Stimulated activated CD4-positive, alpha-beta T cell treated with anti-CD3 and anti-CD28 coated beads, Interleukin-2, amount 100 ng/mL, for 4 hours (primary cell): Measurements from ENCODE around the gene NGB.

ENCODE experiments used
- DNase-seq: peaks from one replicate; pipeline ENCODE4 v3.0.0-alpha.2; 2020; ENCODE audit warnings: low read depth

The NGB gene

DNA sequence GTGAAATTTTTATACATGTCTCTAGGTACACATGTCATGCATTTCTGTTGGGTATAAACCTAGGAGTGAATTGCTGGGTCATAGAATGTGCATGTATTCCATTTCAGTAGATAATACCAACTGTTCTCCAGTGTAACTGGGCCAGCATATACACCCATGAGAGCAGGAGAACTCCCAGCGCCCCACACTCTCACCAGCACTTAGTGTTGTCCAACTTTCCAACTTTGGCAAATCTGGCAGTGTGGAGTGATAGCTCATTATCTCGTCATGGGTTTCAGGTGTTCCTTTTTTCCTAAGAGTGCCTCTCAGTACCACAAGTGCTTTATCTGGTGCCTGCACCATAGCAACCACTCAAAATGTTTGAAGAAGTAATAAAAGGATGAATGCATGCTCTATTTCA is 40.1 kb downstream of the NGB start:
- DNase-seq = no peak

DNA sequence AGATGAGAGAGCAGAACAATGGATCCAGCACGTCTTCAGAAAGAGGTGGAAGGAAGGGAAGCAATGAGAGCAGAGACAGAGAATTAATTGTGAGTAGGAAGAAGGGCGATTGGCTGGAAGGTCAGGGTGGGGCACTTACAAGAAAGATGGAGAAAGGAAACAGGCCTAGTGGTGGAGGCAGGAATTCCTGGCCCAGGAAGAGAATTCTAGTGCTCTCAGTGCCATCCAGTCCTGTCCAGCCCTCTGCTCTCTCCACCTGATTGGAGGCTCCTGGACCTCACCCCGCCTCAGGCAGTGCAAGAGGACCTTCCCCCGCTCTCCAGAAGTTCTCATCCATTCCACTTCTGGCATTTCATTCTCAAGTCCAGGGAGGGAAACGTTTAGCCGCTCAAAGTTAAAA is 43.0 kb downstream of the NGB start:
- no peak for DNase-seq

DNA sequence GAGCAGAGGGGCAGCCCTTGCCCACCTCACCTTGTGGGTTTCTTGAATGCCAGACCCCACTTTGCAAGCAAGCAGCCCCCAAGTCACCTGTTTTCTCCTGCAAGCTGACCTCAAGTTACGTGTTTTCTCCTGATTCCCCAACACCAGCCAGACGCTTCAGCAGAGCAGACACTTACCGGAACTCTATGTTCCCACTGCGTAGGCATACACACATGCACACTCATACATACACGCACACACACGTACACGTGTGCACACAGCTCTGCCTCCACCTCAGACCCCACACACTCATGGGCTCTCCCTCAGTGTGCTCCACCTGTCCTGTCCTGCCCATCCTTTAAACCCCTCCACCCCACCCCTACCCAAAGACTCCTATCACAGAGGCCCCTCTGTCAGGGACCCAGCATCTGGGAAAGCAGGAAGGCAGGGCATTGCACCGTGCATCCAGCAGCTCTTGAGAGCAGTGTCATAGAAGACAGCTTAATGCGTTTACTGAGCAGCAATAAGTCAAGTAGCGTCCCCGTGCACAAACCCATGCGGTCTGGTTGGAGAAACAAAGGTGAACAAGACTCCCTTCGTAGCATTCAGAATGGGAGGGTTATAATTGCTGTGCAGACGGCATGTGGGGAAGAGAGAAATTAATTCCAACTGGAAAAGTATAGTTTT is 45.0 kb downstream of the NGB start:
- no peak for DNase-seq

DNA sequence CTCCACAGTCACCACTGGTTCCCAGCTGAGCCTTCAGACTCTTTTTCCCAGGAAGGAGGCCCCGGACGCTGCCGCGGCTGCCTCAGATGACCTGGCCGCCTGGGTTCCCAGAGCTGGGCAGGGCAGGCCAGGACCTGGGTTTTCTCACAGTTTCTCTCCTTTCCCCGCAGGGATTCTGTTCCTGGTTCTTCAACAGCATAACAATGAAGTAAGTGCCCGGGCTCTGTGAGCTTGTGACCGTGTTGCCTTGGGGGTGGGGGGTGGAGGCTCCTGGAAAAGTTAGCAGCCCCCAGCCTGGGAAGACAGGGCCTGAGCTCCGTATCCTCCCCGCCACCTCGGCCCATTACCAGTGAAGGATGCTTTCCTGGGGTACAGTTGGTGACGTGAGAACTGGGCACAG is 45.8 kb downstream of the NGB start:
- DNase-seq = no peak

DNA sequence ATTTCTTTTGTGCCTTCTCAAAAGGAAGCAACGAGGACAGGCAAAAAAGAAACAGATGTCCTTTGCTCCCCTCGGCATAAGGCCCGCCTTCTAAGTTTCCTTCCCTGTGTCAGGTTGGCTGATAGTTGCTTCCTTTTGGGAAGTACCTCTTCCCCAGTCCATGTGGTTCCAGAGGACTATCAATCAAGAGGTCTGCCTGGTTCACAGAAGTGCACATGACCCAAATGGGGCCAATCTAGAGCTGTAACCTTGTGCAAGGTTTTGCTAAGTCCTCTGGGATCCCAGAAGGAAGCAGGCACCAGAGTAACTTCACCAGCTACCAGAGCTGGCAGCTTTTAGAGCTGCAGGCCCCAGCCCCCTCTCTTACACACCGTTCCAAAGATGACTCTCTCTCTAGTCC is 46.8 kb downstream of the NGB start:
- DNase-seq = no peak

DNA sequence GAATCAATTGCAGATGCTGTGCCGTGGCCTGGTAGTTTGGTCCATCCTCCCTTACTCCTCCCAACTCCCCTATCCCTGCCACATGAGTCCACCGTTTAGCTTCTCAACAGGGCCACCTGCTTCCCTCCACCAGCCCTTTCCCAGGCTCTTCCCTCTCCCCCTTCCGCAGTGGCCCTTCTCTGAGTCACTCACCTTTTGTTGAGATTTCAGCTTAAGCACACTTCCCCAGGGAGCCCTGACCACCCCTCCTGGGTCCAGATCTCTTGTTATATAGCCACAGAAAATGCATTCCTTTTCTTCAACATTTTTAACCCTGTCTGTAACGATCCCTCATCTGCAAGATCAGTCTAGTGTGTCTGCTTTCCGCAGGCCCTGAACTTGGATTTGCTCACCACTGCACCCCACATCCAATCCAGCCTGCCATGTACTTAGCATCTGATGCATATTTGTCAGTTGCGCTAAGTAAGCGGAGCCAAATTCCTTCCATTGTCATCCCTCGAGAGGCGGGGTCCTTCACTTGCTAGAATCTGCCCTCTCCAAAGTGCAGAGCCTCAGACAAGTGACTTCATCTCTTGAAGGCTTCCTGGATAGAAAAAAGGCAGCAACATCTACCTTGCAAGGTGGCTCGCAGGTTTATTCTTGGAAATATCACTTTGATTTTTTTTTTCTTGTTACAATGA is 48.3 kb downstream of the NGB start:
- no peak for DNase-seq

DNA sequence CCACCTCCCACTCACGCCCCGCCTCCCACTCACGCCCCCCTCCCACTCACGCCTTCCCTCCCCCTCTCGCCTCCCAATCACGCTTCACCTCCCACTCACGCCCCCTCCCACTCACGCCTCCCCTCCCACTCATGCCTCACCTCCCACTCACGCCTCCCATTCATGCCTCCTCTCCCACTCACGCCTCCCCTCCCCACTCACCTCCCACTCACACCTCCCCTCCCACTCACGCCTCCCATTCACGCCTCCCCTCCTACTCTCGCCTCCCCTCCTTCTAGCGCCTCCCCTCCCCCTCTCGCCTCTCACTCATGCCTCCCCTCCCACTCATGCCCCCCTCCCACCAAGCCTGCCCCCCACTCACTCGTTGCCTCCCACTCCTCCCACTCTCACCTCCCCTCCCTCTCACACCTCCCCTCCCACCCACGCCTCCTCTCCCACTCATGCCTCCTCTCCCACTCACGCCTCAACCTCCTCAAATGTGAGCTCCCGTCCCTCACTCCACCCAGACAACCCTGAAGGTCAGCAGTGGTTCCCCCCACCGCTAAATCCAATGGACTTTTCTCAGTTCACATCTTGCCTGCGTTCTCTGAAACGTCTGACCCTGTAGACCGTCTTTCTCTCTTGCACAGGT is 49.6 kb downstream of the NGB start:
- DNase-seq = no peak

DNA sequence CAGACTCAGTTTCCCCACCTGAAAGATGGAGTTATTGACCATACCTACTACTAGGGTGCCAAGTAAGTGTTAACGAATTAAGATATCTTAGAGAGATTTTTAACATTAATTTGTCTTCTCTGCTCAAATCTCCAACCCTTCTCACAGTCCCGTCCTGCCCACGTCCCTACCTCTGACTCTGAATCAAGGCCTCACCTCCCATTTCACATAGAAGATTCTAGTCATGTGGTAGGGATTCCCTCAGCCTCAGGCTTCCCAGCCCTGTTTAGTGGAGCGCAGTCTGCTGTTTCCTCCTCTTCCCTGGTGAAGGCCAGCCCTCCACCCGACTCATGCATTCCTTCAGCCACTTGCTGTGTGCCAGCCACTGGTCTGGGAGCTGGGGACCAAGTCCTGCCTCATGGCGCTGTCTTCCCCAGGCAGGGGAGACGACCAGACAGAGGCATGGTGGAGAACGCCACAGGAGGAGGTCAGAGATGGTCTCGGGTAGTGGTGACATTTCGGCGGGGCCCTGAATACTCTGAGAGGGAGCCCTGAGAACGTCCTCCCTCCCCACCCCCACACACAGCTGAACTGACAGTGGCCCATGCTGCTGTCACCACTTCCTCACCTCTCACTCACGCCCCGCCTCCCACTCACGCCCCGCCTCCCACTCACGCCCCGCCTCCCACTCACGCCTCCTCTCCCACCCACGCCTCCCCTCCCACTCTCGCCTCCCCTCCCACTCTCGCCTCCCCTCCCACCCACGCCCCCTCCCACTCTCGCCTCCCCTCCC is 50.6 kb downstream of the NGB start:
- DNase-seq = no peak

DNA sequence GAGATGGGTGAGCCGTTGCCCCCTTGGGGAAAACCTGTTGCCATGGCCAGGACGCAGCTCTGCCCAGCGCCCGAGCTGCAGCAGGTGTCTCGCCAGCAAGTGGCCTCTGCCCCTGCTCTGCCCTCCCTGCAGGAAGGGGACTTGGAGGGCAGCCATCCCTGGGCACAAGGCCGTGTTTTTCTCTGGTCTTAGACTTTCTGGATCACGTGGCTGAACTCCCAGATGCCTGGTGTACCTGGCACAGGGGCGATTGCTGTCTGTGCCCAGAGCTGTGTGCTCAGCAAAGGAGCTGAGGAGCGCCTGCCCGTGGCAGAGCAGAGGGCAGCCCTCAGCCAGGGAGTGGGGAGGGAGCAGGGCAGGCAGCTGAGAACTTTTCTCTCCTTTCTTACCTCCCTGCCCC is 51.4 kb downstream of the NGB start:
- DNase-seq = no peak

DNA sequence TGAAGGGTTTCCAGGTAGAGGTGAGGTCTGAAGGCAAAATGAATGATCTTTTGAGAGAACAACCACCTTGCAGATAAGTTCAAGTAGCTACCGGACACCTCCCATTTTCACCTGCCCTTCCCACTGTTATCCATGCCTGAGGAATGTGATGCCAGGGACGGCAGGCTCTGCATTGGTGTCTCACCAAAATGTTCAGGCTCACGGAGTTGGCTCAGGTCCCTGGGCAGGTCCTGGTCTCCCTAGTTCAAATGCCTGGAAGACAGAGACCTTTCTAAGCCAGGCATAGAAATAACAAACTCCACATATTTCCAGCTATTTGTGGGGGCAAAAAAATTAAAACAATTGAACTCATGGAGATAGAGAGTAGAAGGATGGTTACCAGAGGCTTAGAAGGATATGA is 53.5 kb downstream of the NGB start:
- DNase-seq = no peak
